GM19468 (cell line): ENCODE results near the gene N4BP2L1.

Experiments
- ATAC-seq: cut with Tn5 transposase; IDR thresholded peaks from one replicate; pipeline ENCODE4 v1.9.1; 2021; ENCODE audit warnings: mild to moderate bottlenecking, moderate library complexity, moderate number of reproducible peaks; ENCODE audit not compliant: unreplicated experiment; ENCODE audit errors: extremely low read depth

N4BP2L1 gene

DNA sequence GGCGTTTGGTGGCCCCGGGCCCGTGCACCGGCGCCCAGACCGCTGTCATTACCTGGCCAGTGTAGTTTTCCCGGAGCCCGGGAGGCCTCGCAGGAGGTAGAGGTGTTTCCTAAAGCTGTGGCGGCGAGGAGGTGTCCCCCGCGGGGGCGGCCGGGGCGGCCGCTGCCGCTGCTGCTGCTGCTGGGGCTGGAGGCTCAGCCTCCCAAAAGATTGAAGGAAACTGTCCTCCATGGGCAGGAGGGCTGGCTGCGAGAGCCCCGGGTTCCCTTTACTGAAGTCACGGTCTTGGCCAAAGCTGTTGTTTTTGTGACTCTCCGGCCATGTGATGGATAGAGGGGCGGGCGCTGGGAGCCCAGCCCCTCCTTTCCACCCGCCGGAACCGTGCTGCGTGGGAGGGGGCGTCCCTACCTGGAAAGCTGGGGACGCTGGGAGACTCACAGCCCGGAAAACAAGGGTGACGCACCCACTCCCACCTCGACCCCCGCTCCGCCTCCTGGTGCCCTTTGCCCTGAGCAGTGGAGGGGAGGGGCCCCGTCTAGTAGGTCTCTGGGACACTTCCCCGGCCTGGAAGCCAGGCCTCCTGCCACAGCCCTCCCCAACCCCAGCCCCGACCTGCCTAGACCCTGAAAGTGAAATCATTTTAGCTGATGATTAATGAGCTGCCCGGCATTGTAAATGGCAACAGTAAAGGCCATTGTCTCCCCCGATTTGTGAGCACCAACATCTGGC, at the start of gene N4BP2L1:
TSS of gene N4BP2L1 (minus strand) at position 279 of the 729 bp plus-strand sequence. CDS start at position 231, 48 bp downstream.
- peak; percentile 44 for ATAC-seq

DNA sequence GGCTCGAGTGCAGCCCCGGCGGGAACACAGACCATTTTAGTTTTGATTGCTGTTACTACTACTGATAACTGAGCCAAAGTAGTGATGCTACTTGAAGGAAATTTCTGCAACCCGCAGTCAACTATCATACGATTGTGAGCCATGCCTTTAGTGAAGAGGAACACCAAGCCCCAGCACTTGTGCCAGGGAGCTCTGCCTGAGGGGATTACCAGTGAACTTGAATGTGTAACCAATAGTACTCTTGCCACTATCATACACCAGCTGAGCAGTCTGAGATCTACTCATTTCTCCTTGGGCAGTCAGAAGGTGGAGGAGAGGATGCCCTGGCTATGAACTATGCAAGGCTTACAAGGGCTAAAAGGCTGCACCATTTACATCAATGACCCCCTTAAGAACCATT, 49.0 kb upstream of the N4BP2L1 start:
- ATAC-seq, result no peak

GRCh38 chr13:32476021-32476731, 48.2 kb upstream of the N4BP2L1 start:
- ATAC-seq, result no peak

GRCh38 chr13:32474999-32475792, 47.3 kb upstream of the N4BP2L1 start:
- ATAC-seq, result no peak

GRCh38 chr13:32473650-32474049, 45.7 kb upstream of the N4BP2L1 start:
- ATAC-seq, result no peak

DNA sequence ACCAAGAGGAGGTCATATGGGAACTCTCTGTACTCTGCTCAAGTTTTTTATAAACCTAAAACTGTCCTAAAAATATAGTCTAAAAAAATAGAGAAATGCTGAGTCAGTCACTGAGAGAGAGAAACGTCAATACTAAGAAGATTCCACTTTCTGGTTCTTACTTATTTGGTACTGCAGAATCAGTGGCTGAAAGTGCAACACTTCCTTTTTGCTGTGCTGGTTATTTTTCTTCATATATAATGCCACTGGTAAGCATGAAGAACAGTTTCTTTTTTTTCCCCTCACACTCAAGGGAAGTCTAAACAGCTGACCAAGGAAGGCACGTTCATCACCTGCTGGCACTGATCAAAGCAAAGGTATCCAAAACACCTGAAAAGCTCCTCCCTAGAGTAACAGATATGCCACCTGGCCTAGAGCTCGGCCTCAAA, 44.3 kb upstream of the N4BP2L1 start:
- peak; percentile 58 for ATAC-seq

GRCh38 chr13:32471187-32471922, 43.4 kb upstream of the N4BP2L1 start:
- no peak for ATAC-seq

DNA sequence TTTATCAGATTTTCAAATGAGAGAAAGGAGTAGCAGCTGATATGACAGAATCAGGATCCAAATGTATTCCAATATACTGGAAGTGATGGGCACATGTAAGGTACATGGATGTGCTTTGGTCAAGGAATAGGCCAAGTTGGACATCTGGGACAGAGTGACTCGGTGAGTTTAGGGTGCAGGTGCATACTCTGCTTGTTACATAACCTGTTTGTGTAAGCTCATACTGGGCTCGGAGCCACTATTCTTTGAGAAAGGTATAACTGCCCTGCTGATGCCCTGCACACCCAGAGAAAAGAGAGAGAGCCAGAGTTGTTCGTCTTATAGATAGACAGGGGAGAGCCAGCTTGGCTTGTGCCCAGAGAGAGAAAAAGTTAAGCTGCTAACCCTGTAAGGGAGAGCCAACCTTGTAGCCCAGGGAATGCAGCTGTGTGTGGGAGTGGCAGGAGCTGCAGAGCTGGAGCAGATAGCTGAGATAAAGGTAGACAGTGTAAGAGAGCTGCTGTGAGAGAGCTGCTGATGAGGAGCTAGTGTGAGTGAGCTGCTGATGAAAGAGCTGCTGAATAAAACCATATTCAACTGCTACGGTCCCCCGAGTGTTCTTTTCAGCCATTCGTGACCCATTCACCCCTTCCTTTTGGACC, 40.7 kb upstream of the N4BP2L1 start:
- no peak for ATAC-seq

DNA sequence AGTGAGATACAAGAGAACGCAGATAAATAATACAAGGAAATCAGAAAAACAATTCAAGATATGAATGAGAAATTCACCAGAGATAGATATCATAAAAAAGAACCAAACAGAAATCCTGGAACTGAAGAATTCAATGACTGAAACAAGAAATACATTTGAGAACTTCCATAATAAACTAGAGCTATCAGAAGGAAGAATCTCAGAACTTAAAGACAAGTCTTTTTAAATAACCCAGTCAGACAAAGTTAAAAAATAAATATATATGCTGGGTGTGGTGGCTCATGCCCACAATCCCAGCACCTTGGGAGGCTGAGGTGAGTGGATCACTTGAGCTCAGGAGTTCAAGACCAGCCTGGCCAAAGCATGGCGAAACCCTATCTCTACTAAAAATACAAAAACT, 28.7 kb upstream of the N4BP2L1 start:
- no peak for ATAC-seq

DNA sequence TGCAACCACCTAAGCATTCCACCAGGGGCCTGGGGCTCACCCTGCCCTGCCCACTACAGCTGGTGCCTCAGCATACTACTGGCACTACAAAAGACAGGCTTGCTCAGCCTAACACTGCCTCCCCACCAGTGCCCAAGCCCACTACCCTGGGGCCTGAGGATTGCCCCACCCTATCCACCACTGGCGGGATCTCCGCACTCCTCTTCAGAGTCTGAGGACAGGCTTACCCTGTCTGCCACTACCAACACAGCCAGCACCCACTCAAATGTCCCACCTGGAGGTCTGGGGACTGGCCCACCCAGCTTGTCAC, 27.6 kb upstream of the N4BP2L1 start:
- ATAC-seq, result no peak

- ATAC-seq, result no peak
Observed at GRCh38 chr13:32454886-32455593, 27.1 kb upstream of the N4BP2L1 start.

GRCh38 chr13:32453981-32454380, 26.1 kb upstream of the N4BP2L1 start:
- no peak for ATAC-seq

DNA sequence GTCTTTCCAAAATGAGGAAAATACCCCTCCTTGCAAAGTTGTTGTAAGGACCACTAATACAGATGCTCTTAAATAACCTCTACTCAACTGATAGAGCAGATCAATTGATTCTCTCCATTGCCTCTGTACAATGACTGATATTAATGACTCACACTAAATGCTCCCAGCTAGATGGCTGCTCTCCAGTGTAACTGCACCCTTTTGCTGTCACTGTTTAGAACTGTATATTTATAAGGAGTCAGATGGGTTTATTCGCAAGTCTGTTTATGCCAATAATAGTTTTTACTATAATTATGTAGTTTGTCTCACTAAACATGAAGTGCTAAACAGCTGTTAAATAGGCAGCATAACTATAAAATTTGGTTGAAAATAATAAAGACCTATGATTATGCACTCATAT, 21.0 kb upstream of the N4BP2L1 start:
- no peak for ATAC-seq

- ATAC-seq, result no peak
Observed at GRCh38 chr13:32447894-32448623, 20.1 kb upstream of the N4BP2L1 start.

GRCh38 chr13:32446773-32447465, 19.0 kb upstream of the N4BP2L1 start:
- no peak for ATAC-seq

GRCh38 chr13:32446220-32446619, 18.3 kb upstream of the N4BP2L1 start:
- ATAC-seq, result no peak

DNA sequence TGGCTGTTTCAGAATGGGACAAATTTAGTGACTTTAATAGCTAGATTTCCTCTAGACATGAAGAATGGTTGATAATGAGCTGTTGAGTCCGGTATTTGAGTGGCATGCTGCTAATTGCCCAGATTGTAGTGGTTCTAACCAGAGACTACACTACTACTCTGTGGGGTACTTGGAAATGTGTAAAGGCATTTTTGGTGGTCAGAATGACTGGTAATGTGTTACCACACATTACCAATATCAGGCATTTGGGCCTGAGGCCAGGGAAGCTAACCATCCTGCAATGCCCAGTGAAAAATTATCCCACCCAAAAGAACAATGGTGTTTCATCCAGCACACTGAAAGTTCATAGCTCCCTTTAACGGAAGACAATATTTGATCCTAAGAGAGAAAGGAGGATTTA, 17.5 kb upstream of the N4BP2L1 start:
- ATAC-seq, result no peak

DNA sequence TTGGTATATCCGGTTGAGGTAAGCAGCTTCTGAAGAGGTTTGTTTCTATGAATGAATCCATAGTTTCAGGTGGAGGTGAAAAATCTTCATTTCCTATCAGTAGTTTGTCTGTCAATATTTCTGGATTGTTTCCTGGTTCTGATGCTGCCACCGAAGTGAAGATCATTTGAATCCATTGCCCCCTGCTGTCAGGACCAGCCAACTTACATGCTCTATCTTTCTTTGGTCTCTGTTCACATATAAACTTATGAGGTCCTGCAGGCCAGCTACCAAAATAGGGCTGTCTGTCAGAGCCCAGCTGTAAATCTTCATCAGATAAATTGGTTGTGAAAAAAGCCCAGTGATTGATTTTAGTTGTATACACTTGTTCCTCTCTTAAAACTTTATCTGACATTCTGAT, 15.2 kb upstream of the N4BP2L1 start:
- no peak for ATAC-seq
